ENCODE measurements around the gene FITM1.

FITM1 gene

DNA sequence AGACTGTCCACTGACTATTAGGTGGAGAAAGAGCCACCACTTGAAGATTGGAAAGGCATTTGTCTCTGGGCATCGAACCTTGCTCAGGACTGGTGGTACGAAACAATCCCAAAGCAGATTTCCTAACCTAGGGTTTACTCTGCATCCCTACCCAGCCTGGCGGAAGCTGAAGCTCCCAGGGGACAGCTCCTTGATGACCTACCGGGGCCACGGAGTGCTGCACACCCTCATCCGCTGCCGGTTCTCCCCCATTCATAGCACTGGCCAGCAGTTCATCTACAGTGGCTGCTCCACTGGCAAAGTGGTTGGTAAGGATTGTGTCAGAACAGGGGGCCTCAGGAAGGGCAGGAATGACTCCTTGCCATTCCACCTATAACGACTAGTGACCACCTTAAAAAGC lies 9.2 kb upstream of the FITM1 start:
- DNase-seq, result no peak

DNA sequence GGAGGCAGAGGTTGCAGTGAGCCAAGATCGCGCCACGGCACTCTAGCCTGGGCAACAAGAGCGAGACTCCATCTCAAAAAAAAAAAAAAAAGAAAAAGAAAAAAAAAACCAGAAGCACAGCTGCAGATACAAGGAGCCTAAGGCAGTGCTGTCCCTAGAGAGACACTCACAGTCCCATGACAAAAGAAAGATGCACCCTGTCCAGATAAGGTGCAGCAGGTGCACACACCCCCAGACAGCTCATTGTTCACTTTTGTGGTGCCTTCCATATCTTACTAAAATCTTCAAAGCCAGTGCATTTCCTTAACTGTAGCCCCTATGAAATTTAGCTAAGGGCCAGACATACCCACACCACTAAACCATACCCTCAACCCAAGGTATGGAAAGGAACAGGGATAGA lies 8.0 kb upstream of the FITM1 start:
- DNase-seq, result no peak

GRCh38 chr14:24122898-24123297 lies 7.6 kb upstream of the FITM1 start:
- no peak for DNase-seq

- no peak for DNase-seq
Measured at GRCh38 chr14:24123424-24124417, 6.7 kb upstream of the FITM1 start.

DNA sequence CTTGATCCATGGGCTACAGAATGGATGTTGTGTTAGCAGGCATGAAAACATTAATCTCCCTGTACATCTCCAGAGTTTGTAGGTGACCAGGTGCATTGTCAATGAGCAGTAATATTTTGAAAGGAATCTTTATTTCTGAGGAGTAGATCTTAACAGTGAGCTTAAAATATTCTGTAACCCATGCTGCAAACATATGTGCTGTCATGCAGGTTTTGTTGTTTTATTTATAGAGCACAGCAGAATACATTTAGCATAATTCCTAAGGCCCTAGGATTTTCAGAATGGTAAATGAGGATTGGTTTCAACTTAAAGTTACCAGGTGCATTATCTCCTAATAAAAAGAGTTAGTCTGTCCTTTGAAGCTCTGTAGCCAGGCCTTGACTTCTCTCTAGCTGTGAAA lies 3.5 kb upstream of the FITM1 start:
- no peak for DNase-seq

- no peak for DNase-seq
Measured at GRCh38 chr14:24127673-24128072, 2.8 kb upstream of the FITM1 start.

DNA sequence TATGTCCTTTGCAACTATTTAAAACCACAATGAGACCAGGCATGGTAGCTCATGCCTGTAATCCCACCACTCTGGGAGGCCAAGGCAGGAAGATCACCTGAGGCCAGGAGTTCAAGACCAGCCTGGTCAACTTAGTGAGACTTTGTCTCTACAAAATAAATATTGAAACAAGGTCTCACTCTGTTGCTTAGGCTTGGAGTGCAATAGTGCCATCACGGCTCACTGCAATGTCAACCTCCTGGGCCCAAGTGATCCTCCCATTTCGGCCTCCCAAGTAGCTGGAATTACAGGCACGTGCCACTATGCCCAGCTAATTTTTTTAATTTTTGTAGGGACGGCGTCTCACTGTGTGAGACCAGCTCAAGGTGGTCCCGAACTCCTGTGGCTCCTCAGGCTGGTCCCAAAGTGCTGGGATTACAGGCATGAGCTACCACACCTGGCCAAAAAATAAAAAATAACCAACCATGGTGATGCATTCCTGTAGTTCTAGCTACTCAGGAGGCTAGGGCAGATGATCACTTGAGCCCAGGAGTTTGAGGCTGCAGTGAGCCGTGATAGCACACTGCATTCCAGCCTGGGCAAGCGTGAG lies 955 bp upstream of the FITM1 start:
- no peak for DNase-seq

DNA sequence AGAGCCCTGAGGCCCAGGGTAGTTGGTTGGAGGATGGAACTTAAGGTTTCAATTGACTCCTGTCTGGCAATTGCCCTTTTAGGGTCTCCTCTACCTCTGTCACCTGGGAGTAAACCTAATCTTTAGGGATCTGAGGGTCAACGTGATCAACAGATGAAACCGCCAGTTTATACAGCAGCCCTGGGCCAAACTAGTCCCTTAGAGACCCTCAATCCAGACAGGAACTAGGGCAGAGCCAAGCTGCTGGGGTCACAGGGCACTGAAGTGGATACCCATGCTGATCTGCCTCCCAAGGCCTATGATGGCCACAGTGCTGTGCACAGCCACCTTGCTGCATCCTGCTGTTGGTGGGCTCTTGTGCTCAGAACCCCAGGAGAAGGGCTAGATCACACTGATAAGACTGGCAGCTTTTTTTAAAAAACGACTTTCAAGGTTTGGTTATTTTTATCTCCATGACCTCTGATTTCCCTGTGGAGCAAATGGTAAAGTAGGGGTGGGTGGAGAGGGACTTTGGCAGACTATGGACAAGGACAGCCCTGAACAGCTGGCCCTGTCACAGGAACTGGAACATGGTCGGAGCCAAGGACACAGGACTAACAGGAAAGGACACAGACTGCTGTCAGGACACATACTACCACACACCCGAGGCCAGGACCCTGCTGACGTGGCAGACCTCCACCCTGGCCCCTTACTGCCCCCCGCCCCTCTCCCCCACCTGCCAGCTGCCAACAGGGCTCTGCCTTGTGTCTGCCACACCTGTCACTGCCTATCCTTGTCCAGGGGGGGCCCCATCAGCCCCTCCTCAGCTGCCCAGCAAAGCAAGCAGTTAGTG lies 474 bp downstream of the FITM1 start:
- DNase-seq, result peak; percentile 80

DNA sequence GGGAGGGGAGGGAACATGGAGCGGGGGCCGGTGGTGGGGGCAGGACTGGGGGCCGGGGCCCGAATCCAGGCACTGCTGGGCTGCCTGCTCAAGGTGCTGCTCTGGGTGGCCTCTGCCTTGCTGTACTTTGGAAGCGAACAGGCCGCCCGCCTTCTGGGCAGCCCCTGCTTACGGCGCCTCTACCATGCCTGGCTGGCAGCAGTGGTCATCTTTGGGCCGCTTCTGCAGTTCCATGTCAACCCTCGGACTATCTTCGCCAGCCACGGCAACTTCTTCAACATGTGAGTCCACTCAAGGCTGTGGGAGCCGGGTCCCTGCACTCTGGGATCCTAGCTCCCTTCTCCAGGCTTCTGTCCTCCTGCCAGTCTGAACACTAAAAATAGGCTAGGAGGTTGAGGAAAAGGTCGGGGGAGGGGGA lies 1.1 kb downstream of the FITM1 start:
- no peak for DNase-seq

DNA sequence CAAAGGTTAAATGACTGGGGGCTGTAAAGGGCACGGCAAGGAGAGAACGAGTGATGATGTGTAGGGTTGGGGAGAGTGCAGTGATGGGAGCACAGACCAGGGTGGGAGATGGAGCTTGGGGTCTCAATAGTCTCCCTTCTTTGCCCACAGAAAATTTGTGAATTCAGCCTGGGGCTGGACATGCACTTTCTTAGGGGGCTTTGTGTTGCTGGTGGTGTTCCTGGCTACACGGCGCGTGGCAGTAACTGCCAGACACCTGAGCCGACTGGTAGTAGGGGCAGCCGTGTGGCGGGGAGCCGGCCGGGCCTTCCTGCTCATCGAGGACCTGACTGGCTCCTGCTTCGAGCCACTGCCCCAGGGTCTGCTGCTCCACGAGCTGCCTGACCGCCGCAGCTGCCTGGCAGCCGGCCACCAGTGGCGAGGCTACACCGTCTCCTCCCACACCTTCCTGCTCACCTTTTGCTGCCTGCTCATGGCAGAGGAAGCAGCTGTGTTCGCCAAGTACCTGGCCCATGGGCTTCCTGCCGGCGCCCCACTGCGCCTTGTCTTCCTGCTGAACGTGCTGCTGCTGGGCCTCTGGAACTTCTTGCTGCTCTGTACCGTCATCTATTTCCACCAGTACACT lies 1.7 kb downstream of the FITM1 start:
- no peak for DNase-seq

GRCh38 chr14:24132976-24133375 lies 2.5 kb downstream of the FITM1 start:
- DNase-seq, result no peak

DNA sequence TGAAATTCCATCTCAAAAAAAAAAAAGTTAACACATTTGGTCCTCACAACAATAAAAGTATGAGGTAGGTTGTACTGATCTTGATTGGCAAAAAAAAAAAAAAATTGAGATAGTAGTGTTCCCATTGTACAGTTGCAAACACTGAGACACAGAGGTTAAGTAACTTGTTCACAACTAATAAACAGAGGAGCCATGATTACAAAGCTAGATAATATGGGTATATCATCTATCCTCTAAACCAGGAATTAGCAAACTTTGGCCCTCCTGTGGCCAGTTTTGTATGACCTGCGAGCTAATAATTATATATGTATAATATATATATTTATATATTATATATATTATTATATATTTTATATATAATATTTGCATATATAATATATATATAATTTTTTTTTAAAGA lies 3.3 kb downstream of the FITM1 start:
- no peak for DNase-seq

DNA sequence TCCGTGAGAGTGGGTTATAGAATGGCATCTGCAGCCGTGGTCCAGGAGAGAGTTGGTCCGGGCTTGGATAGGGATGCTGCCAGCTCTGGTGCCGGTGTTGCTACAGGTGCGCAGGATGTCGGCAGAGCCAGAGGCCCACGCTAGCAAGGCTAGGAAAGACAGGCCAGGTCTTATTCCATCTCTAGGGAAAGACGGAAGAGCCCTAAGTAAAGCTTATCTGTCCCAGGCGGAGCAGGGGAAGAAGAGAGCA lies 5.0 kb downstream of the FITM1 start:
- no peak for DNase-seq

DNA sequence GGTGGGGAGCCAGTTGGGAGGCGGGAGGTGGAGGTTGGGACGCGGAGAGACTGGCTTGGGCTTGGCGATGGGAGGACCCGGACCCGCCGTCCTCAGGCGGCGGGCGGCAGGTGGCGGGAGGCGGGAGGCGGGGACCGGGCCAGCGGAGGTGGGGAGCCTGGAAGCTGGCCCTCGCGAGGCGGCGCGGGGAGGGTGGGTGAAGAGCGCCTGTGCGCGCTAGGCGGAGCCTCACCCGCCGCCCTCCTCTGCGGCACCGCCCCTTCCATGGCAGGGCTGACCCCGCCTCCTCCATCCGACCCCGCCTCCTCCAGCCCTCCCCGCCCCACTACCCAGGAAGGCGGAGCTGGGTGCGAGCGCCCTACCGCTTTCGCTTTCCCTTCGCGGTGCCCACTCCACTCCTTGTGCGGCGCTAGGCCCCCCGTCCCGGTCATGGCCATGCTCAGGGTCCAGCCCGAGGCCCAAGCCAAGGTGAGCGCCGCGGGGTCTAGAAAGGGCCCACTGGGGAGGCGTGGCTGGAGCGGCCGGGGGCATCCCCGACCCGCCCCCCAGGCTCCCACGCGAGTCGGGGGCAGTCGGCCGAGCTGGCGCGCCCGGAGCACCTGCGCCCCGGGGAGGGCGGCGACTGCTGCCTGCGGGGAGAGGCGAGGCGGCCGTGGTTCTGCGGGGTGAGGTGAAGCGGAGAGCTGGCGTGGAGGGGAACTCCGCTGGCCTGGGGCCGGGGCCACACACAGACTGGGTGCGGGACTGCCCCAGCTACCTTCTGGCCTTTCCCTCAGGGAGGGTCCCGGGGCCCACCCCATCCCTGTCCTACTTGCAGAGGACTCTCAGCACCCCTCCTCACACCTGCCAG lies 5.6 kb downstream of the FITM1 start, which contains the start of gene PSME1:
Gene PSME1, plus strand, starts transcription at position 361 of the 850 bp plus-strand sequence. Its CDS starts 69 bp downstream, at position 430.
- DNase-seq, result peak; percentile 93

DNA sequence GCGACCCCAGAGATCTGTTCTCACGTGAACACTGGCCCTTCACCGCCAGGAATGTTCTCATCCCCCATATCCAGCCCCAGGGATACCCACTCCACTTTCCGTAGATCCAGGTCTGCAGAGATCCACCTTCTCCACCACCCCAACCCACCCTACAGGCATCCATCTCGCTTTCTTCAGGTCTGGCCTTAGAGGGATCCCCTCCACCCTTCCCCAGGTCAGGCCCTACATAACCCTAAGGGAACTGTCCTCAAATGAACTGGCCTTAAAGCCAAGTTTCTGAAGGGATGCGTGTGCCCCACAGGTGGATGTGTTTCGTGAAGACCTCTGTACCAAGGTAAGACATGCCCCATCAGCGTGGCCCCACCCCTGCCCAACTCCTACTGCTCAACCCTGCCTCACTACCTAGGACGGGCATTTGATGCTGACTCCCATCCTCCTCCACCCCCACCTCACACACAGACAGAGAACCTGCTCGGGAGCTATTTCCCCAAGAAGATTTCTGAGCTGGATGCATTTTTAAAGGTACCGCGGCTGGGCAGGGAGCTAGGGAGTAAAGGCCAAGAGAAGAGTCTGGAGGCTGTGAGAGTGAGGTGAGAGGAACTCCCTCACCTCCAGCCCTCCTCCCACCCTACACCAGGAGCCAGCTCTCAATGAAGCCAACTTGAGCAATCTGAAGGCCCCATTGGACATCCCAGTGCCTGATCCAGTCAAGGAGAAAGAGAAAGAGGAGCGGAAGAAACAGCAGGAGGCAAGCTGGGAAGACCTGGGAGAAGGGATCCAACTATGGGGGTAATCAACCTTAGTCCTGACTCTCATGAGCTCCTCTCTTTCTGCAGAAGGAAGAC lies 6.4 kb downstream of the FITM1 start:
- DNase-seq, result no peak

- no peak for DNase-seq
Measured at GRCh38 chr14:24137529-24138395, 7.3 kb downstream of the FITM1 start.

GRCh38 chr14:24138396-24139271 lies 8.2 kb downstream of the FITM1 start:
- no peak for DNase-seq

GRCh38 chr14:24139272-24139934 lies 8.9 kb downstream of the FITM1 start:
- no peak for DNase-seq

All from left hindlimb (tissue), 1 donor.